Fibroblast of upper back skin (primary cell): ENCODE data around the gene RBL1.
"Not testable (repeated sequence)": the region's sequence is repeated elsewhere in the genome, so short reads cannot be mapped to it uniquely, and the experiment has no call there.

Experiments used
- DNase-seq: peaks from one replicate; pipeline ENCODE4 v3.0.0-alpha.2; 2013

The RBL1 gene

DNA sequence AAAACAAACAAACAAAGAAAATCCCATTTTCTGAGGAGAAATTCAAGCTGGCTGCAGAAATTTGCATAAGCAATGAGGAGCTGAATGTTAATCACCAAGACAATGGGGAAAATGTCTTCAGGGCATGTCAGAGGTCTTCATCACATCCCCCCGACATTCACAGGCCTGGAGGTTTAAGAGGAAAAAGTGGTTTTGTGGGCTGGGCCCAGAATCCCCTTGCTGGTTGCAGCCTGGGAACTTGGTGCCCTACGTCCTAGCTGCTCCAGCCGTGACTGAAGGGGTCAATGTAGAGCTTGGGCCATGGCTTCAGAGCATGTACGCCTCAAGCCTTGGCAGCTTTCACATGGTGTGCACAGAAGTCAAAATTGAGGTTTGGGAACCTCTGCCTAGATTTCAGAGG lies 101.6 kb downstream of the RBL1 start:
- DNase-seq: not testable (repeated sequence)

- DNase-seq: no peak
Measured at GRCh38 chr20:36992802-36993334, 102.9 kb downstream of the RBL1 start.

DNA sequence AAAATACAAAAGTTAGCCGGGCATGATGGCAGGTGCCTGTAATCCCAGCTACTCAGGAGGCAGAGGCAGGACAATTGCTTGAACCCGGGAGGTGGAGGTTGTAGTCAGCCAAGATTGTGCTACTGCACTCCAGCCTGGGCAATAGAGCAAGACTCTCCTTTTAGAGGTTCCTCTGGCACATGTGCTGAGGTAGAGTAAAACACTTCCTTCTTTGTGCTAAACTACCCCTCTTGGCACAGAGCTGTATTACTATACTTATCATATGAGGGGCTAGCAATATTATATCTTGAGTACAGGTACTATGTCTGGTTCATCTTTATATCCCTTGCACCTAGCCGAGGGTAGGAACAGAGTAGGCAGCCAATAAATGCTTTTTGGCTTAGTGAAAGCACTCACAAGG lies 104.1 kb downstream of the RBL1 start:
- DNase-seq: no peak

GRCh38 chr20:36989797-36990196 lies 106.0 kb downstream of the RBL1 start:
- DNase-seq: no peak

DNA sequence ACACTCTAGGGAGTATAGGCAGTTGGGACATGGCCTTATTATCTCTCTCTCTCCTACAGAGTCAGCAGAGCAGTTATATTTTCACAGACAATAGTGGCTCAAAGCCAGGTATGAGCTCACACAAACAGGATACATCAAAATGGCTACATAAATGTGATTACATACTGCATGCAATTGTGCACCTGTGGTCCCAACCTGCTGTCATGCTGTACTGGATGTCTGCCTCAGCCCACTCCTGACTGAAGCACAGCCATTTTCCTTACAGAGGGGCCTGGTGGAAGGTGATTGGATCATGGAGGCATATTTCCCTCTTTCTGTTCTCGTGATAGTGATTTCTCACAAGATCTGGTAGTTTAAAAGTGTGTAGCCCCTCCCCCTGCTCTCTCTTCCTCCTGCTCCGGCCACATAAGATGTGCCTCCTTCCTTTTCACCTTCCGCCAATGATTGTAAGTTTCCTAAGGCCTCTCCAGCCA lies 107.3 kb downstream of the RBL1 start:
- peak; percentile 7 for DNase-seq

GRCh38 chr20:36984257-36984638 lies 111.5 kb downstream of the RBL1 start:
- no peak for DNase-seq

GRCh38 chr20:36975099-36975818 lies 120.5 kb downstream of the RBL1 start:
- DNase-seq: no peak

DNA sequence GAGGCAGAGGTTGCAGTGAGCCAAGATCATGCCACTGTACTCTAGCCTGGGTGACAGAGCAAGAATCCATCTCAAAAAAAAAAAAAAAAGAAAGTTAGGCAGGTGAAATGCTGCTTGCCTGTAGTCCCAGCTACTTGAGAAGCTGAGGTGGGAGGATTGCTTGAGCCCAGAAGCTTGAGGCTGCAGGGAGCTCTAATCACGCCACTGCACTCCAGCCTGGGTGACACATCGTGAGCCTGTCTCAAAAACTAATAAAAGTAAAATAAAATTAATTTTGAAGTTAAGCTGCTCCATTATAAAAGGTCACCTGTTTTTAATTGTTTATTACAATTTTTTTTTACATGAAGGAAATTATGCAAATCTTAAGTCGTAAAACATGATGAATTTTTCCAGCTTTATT lies 121.1 kb downstream of the RBL1 start:
- DNase-seq: no peak

GRCh38 chr20:36971103-36971502 lies 124.7 kb downstream of the RBL1 start:
- DNase-seq: no peak

DNA sequence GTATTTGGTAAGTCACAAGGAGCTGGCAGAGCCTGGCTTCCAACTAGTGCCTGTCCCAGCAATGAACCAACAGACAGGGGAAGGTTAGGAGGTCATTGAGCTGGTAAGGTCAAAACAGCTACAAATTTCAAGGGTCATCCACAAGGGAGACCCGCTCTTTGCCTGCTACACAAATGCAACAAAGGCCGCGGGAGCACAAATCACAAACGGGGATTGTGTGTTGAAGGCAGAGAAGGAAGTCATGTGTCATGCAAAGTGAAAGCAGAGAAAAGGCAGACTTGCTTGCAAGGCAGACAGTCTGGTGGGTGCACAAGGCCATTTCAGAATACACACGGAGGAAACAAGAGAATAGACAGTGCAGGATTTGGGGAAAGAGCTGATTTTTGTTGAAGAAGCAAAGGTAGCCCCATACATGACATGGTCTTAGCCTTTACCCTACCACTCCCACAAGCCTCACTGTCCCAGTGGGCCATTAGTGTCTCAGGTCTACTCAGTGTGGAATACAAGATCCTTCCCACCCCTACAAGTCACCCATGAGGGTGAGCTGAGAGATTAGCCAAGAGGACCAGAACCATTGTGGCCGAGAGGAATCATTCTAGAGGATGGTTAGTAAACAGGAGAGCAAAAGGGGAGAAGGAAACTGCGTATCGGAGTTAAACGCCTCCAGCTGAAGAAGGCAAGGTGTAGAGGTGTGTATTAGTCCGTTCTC lies 126.2 kb downstream of the RBL1 start:
- no peak for DNase-seq

DNA sequence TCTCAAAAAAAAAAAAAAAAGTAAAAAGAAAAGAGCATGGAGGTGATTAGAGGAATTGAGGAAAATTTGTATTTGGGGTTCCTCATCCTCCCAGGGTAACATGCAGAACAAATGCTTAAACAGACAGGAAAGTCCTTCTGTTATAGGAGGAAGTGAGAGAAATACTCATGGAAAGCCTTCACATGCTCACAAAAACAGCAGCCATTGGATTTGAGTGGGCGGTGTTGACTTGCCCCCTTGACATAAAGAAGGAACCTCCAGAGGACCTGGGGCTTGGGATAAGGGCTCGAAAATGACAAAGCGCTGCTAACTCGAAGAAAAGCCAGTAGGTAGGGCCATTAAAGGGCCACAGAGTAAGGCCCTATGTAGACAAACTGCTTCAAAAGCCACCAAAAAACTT lies 126.7 kb downstream of the RBL1 start:
- DNase-seq: no peak

GRCh38 chr20:36967636-36968035 lies 128.2 kb downstream of the RBL1 start:
- DNase-seq: no peak

DNA sequence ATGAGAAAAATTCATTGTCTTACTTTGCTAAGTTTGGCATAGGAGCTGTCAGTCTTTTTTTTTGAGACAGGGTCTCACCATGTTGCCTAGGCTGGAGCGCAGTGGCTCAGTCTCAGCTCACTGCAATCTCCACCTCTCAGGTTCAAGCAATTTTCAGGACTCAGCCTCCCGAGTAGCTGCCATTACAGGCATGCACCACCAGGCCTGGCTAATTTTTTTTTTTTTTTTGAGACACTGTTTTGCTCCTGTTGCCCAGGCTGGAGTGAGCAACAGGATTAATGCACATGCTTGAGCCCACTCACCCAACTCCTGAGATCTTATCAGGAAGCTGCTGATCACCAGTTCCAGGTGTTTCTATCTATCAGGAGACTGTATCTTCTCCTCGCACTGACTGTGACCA lies 128.8 kb downstream of the RBL1 start:
- not testable (repeated sequence) for DNase-seq

DNA sequence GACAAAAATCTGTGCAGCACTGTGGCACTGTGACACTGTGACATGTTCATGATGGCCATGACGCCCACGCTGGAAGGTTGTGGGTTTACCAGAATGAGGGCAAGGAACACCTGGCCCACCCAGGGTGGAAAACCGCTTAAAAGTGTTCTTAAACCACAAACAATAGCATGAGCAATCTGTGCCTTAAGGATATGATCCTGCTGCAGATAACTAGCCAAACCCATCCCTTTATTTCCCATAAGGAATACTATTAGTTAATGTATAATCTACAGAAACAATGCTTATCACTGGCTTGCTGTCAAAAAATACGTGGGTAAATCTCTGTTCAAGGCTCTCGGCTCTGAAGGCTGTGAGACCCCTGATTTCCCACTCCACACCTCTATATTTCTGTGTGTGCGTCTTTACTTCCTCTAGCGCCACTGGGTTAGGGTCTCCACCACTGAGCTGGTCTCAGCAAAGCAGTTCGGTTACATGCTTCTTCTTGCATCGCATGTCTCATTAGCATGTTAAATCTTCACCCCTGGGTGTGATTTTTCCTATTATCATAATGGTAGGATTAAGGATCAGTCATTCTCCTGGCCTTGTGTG lies 133.3 kb downstream of the RBL1 start:
- DNase-seq: not testable (repeated sequence)

GRCh38 chr20:36959242-36959641 lies 136.6 kb downstream of the RBL1 start:
- DNase-seq: no peak

DNA sequence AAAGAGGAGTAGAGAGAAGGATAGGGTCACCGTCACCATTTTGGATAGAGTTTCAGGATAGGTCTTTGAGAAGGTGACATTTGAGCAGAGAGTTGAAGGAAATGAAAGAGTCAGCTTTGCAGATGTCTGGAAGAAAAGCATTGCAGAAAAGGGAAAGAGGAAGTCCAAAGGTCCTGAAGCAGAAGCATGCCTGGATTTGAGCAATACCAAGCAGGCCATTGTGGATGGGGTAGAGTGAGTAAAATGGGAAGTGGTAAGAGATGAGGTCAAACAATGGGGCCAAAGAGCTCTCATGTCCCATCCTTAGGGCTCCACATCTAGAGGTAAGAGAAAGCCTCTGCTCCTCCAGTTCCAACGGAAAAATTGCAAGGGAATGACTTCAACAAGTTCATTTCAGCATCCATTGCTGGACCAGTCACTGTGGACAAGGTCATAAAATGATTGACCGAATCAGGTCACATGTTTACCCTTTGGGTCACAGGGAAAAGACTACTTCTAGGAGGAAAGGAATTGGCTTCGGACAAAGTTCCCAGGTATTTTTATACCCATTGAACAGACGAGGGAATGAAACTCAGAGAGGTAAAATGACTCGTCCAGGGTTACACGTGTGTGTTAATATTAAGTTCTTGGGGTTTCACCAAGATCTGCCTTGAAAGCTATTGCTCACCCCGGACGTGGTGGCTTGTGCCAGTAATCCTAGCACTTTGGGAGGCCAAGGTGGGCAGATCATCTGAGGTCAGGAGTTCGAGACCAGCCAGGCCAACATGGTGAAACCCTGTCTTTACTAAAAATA lies 137.7 kb downstream of the RBL1 start:
- no peak for DNase-seq

DNA sequence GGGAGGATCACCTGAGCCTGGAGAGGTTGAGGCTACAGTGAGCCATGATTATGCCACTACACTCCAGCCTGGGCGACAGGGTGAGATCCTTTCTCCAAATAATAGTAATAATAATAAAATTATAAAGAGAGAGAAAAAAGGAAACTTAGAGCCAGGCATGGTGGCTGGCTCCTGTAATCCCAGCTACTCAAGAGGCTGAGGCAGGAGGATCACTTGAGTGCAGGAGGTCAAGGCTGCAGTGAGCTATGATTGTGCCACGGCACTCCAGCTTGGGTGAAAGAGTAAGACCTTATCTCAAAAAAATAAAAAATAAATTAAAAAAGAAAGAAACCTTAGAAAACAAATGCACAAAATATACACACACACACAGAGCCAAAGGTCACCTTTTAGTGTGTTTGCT lies 139.1 kb downstream of the RBL1 start:
- DNase-seq: no peak

DNA sequence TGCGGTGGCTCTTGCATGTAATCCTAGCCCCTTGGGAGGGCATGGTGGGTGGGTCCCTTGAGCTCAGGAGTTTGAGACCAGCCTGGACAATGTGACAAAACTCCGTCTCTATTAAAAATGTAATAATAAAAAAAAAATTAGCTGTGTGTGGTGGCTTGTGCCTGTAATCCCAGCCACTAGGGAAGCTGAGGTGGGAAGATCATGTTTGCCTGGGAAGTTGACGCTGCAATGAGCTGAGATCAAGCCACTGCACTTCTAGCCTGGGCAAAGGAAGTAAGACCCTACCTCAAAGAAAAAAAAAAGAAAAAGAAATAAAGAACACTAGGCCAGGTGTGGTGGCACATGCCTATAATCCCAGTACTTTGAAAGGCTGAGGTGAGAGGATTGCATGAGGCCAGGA lies 139.8 kb downstream of the RBL1 start:
- no peak for DNase-seq

- DNase-seq: no peak
Measured at GRCh38 chr20:36951979-36952738, 143.6 kb downstream of the RBL1 start.

DNA sequence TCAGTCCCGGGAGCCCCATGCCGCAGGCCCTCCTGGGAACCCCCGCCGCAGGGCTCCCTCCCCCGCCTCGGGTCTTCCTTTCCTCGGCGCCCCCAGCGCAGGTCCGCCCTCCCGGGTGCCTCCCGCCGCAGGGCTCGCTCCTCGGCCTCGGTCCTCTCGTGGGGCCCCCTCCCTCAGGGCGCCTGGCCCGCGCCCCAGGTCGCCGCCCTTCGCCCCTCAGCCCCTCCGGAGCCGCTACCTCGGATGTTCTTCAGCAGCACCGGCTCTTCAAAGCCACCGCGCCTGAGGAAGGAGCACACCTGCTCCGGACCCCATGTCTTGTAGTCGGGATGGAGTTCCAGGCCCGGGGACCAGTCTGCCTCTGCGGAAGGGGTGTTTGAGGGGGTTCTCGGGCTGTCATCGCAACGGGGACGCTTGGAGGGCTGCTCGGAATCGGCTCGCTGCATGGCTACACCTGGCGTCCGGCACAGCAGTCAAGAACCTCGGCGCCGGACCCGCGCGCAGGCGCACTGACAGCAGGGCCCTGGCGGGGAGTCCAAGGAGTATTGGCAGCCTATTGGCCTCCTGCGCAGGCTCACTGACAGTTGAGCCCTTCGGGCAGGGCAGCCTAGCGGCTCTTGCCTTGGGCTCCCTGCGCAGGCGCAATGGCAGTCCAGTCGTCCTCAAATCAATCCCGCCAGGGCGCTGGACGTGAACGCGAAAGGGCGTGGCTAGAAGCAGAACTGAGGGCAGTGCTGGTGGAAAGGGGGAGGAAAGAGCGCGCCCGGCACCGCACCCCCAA lies 144.4 kb downstream of the RBL1 start, which contains the start of gene SAMHD1:
TSS of gene SAMHD1 (minus strand) at position 511 of the 781 bp plus-strand sequence. CDS start at position 446, 65 bp downstream.
- DNase-seq: peak; percentile 98
